Smooth muscle cell (in vitro differentiated cells): ENCODE data around the gene TMEM168. TPM values are rescaled to one million over a fixed set of nuclear protein-coding genes. Genes with fewer than 3 reads are reported as not detected.

ENCODE experiments used
- DNase-seq: peaks from one replicate; lab custom pipeline; 2025; ENCODE audit not compliant: unreplicated experiment; lab: John Stamatoyannopoulos, UW
- H2AFZ ChIP-seq: fragments of 200-600 bp; sonication (generic); 2 replicates; pipeline ENCODE4 v1.6.0; 2016; ENCODE audit warnings: antibody characterized with exemption, low read depth, mild to moderate bottlenecking
- H3F3A ChIP-seq: fragments of 200-600 bp; sonication (generic); 2 replicates; pipeline ENCODE4 v1.6.0; 2017; ENCODE audit warnings: antibody characterized with exemption, low read depth
- H3K27ac ChIP-seq: fragments of 200-600 bp; sonication (generic); 2 replicates; pipeline ENCODE4 v1.5.1; 2016; ENCODE audit warnings: low read depth, mild to moderate bottlenecking
- H3K27me3 ChIP-seq: fragments of 200-600 bp; sonication (generic); 2 replicates; pipeline ENCODE4 v1.6.1; 2016; ENCODE audit warnings: low read depth, mild to moderate bottlenecking
- H3K36me3 ChIP-seq: fragments of 200-600 bp; sonication (generic); 2 replicates; pipeline ENCODE4 v1.5.1; 2016; ENCODE audit warnings: low read depth
- H3K4me1 ChIP-seq: fragments of 200-600 bp; sonication (generic); 2 replicates; pipeline ENCODE4 v1.5.1; 2016; ENCODE audit warnings: low read depth
- H3K4me2 ChIP-seq: fragments of 200-600 bp; sonication (generic); 2 replicates; pipeline ENCODE4 v1.6.0; 2016; ENCODE audit warnings: mild to moderate bottlenecking
- H3K4me3 ChIP-seq: fragments of 200-600 bp; sonication (generic); 2 replicates; pipeline ENCODE4 v1.5.1; 2016; ENCODE audit warnings: mild to moderate bottlenecking
- H3K79me2 ChIP-seq: fragments of 200-600 bp; sonication (generic); 2 replicates; pipeline ENCODE4 v1.6.0; 2016; ENCODE audit warnings: low read depth, mild to moderate bottlenecking
- H3K9ac ChIP-seq: fragments of 200-600 bp; sonication (generic); 2 replicates; pipeline ENCODE4 v1.6.0; 2016; ENCODE audit warnings: low read depth
- H3K9me3 ChIP-seq: fragments of 200-600 bp; sonication (generic); replicated peaks from 2 replicates; pipeline ENCODE4 v1.5.1; 2016; ENCODE audit warnings: low read depth
- H4K20me1 ChIP-seq: fragments of 200-600 bp; sonication (generic); 2 replicates; pipeline ENCODE4 v1.6.0; 2016; ENCODE audit warnings: low read depth
- WGBS: methylation state at CpG from one replicate; pipeline ENCODE4 v1.1.7; 2016; ENCODE audit warnings: low lambda C conversion rate; 5-methylcytosine and 5-hydroxymethylcytosine counted together
- polyA plus RNA-seq: library from polyadenylated mRNA; unstranded; fragments of >200 nt; fragmentation: Nextera tagmentation; extraction: Ambion mirVana; gene quantifications from 2 replicates; pipeline ENCODE4 v1.2.1, GENCODE V29; 2016
- total RNA-seq: library from RNA; depleted of rRNA; stranded (reverse); fragments of >200 nt; gene quantifications from 2 replicates; pipeline ENCODE4 v1.2.3, GENCODE V29; 2014
- TF ChIP-seq, protein P1 (sequence below): fragments of 200-600 bp; sonication (generic); IDR thresholded peaks from 2 replicates; pipeline ENCODE4 v1.5.1; 2017; ENCODE audit warnings: borderline replicate concordance, mild to moderate bottlenecking, antibody characterized with exemption; ENCODE audit not compliant: insufficient read depth, poor library complexity, severe bottlenecking

TMEM168 gene
- total and polyA plus RNA-seq, 2 experiments from 2014 or later = 11.4 to 33.4 TPM

DNA sequence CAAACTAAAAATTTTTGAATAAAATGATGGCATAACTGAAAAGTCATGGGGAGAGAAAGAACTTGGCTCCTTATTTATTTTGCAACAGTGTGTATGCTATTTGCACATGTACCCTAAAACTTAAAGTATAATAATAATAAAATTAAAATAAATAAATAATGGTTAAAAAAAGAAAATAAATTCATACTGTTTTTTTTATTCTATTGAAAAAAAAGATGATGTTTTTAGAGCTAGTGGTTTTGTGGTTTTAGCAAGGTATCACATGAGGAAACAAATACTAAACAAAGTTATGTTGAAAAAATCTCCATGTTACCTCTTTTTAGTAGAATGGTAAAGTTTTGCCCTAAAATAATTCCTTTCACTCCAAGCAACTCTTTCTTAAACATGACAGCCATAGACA lies 26.2 kb downstream of the TMEM168 start:
- no peaks in the 10 kb centered on the region for H3K79me2 ChIP-seq
- no peaks in the 10 kb centered on the region for H3K9me3 ChIP-seq
- no peaks in the 10 kb centered on the region for H4K20me1 ChIP-seq
- no peaks in the 10 kb centered on the region for H3K4me1 ChIP-seq
- H2AFZ ChIP-seq = no peak overlapping the region
- H3K27me3 ChIP-seq = no peaks in the 10 kb centered on the region
- TF ChIP-seq, protein P1, sequence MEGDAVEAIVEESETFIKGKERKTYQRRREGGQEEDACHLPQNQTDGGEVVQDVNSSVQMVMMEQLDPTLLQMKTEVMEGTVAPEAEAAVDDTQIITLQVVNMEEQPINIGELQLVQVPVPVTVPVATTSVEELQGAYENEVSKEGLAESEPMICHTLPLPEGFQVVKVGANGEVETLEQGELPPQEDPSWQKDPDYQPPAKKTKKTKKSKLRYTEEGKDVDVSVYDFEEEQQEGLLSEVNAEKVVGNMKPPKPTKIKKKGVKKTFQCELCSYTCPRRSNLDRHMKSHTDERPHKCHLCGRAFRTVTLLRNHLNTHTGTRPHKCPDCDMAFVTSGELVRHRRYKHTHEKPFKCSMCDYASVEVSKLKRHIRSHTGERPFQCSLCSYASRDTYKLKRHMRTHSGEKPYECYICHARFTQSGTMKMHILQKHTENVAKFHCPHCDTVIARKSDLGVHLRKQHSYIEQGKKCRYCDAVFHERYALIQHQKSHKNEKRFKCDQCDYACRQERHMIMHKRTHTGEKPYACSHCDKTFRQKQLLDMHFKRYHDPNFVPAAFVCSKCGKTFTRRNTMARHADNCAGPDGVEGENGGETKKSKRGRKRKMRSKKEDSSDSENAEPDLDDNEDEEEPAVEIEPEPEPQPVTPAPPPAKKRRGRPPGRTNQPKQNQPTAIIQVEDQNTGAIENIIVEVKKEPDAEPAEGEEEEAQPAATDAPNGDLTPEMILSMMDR = no peak
- H3K27ac ChIP-seq = no peak overlapping the region
- no peak overlapping the region for H3K9ac ChIP-seq
- no peak overlapping the region for H3K4me3 ChIP-seq
- H3K4me2 ChIP-seq = no peak overlapping the region
- H3F3A ChIP-seq = no peaks in the 10 kb centered on the region
- no peaks in the 10 kb centered on the region for H3K36me3 ChIP-seq
- no peak for DNase-seq

DNA sequence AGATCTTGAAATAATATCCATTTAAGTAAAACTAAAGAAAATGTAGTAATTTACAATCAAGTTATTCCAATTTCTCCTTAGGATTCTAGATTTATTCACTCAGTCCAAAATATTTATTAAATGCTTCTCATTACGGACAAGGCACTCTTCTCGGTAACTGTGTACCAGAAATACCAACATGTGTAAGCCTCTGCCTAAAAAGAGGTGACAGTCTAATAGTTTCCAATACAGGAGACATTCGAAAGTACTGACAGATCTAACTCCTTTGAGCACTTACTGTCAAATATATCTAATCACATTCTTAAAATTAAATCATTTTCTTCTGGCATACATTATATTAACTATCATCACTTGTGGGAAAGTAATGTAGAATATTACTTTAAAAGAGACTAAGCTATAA lies 26.9 kb downstream of the TMEM168 start:
- DNase-seq = no peak
- Histone ChIP-seq H3K27me3 (no peaks in the 10 kb centered on the region), H3K9ac (no peak overlapping the region), H3K36me3 (no peaks in the 10 kb centered on the region), H3K27ac (no peak overlapping the region), H3K4me2 (no peak overlapping the region), H3K9me3 (no peaks in the 10 kb centered on the region), H3K4me3 (no peak overlapping the region), H4K20me1 (no peaks in the 10 kb centered on the region), H3F3A (no peaks in the 10 kb centered on the region), H2AFZ (no peak overlapping the region), H3K79me2 (no peaks in the 10 kb centered on the region), H3K4me1 (no peaks in the 10 kb centered on the region)
- WGBS = 92% methylated on average over 3 of the region's 3 CpGs
- TF ChIP-seq, protein P1 = no peak

DNA sequence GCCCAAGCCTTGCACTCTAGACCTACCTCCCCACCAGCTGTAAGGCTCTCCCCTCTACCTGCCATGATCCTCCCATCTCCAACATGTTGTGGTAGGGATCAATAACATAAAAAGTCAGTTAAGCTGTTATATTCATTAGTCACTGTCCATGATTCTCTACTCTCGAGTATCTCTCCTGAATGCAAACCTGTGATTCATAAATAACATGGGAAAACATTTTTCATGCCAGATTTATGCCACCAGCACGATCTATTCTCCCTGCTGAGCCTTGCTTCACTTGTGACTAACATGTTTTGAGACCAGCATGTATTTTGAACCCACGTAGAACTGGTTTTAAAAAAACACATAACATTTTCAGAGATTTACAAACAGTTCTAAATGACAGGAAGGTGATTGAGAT lies 30.3 kb downstream of the TMEM168 start:
- no peak overlapping the region for H3K4me3 ChIP-seq
- H3K4me1 ChIP-seq = no peaks in the 10 kb centered on the region
- H4K20me1 ChIP-seq = no peaks in the 10 kb centered on the region
- TF ChIP-seq, protein P1 = no peak
- H3K9ac ChIP-seq = no peak overlapping the region
- H3F3A ChIP-seq = no peaks in the 10 kb centered on the region
- no peak overlapping the region for H3K4me2 ChIP-seq
- no peaks in the 10 kb centered on the region for H3K27me3 ChIP-seq
- H2AFZ ChIP-seq = no peak overlapping the region
- no peaks in the 10 kb centered on the region for H3K79me2 ChIP-seq
- no peak for DNase-seq
- no peak overlapping the region for H3K27ac ChIP-seq
- no peaks in the 10 kb centered on the region for H3K9me3 ChIP-seq
- H3K36me3 ChIP-seq = no peaks in the 10 kb centered on the region
- 96% methylated on average over 3 of the region's 3 CpGs for WGBS

DNA sequence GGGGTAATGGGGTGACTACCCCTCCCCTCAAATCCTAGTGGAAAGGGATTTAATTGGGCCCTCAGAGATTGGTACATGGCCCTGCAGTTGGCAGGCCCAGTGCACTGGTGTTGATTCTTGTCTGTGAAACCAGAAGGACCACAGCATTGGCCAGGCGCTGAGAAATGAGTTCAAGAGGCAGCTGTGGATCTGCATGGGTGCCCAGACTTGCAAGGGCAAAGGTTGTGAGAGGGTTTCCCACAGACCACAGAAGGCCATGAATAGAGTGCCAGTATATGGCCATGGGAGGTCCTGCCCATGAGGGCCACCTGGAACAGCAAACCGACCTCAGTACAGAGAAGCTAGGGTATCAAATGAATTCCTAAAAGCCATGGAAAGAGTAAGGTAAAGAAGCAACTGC lies 32.9 kb downstream of the TMEM168 start:
- no peak overlapping the region for H3K4me3 ChIP-seq
- no peak overlapping the region for H3K27ac ChIP-seq
- no peak for DNase-seq
- TF ChIP-seq, protein P1 = no peak
- H3K4me1 ChIP-seq = no peaks in the 10 kb centered on the region
- H3K9ac ChIP-seq = no peak overlapping the region
- no peaks in the 10 kb centered on the region for H4K20me1 ChIP-seq
- no peaks in the 10 kb centered on the region for H3K36me3 ChIP-seq
- H3K4me2 ChIP-seq = no peak overlapping the region
- no peak overlapping the region for H2AFZ ChIP-seq
- no peaks in the 10 kb centered on the region for H3F3A ChIP-seq
- no peaks in the 10 kb centered on the region for H3K9me3 ChIP-seq
- 44% methylated on average over 2 of the region's 2 CpGs for WGBS
- H3K79me2 ChIP-seq = no peaks in the 10 kb centered on the region
- no peaks in the 10 kb centered on the region for H3K27me3 ChIP-seq
